Tongue (tissue), 2 donors: Measurements from ENCODE around the gene OTOP3. TPM values are rescaled to one million over a fixed set of nuclear protein-coding genes. Genes with fewer than 3 reads are reported as not detected.
"Not testable (repeated sequence)": the region's sequence is repeated elsewhere in the genome, so short reads cannot be mapped to it uniquely, and the experiment has no call there.

Experiments
- DNase-seq: peaks from one replicate; pipeline ENCODE4 v3.0.0-alpha.2; 2015
- total RNA-seq: library from RNA; depleted of rRNA; stranded (reverse); fragments of >200 nt; gene quantifications from one replicate; pipeline ENCODE4 v1.2.3, GENCODE V29; 2014

The OTOP3 gene, protein sequence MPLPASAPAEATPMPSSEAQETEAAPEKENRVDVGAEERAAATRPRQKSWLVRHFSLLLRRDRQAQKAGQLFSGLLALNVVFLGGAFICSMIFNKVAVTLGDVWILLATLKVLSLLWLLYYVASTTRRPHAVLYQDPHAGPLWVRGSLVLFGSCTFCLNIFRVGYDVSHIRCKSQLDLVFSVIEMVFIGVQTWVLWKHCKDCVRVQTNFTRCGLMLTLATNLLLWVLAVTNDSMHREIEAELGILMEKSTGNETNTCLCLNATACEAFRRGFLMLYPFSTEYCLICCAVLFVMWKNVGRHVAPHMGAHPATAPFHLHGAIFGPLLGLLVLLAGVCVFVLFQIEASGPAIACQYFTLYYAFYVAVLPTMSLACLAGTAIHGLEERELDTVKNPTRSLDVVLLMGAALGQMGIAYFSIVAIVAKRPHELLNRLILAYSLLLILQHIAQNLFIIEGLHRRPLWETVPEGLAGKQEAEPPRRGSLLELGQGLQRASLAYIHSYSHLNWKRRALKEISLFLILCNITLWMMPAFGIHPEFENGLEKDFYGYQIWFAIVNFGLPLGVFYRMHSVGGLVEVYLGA
- total RNA-seq, result 1.4 TPM

DNA sequence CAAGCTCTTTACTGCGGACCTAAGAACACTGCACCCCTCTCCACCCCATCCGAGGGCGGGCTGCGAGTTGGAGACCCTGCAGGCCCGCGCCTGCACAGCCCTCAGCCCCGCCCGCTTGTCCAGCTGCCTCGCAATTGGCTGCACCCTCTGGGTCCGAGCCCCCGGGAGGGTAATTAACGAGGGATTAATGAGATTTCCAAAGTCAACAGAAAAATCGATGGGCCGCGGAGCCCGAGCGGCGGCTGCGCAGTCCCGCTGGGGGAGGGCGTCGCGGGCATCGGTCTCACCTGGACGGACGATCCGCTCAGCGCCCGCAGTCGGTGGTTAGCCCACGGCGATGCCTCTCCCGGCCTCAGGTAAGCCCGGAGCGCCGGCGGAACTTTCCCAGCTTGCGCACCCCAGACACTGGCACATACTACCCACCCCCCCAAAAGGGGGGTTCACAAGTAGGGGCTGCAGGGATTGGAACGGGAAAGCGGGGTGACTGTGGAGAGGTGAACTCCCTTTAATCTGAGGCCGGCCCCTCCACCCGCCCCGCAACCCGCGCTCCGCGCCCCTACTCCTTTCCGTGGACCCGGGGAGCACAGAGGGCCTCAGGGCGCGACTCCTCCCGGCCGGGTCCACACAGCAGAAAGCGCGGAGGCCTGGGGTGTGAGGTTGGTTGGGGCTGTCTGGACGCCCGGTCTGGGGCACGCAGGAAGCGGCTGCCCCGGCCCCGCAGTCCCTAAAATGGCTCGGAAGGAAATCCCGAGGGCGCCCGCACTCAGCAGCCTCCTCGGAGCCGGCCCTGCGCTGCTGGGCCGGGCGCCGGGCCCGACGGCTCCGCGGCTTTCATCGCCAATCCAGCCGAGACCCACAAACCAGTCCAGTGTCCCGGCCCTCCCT lies at the start of gene OTOP3:
Gene OTOP3 (plus strand): TSS at position 314 of the 885 bp plus-strand sequence. CDS start 24 bp downstream, at position 338.
- DNase-seq, result no peak

DNA sequence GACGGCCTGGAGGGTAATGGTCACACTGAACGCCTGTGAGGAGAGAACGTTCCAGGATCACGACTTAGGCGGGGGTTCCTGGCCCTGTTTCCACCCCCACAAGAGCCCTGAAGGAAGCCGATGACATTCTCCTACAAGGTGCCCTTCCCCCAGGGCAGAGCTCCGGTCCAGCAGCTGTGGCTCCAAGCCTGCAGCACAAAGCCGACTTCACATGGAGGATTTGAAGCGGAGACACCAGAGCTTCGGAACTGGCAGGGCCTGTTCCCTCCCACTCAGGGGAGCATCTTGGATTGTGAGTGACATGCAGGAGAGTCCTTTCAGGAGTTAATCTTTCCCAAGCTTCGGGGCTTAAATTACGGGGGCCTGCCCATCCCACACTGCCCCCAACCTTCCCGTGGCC lies 47.2 kb upstream of the OTOP3 start:
- no peak for DNase-seq

- no peak for DNase-seq
These were observed 45.1 kb upstream of the OTOP3 start for GRCh38 chr17:74890554-74890953.

GRCh38 chr17:74892013-74892841 lies 43.5 kb upstream of the OTOP3 start:
- no peak for DNase-seq

DNA sequence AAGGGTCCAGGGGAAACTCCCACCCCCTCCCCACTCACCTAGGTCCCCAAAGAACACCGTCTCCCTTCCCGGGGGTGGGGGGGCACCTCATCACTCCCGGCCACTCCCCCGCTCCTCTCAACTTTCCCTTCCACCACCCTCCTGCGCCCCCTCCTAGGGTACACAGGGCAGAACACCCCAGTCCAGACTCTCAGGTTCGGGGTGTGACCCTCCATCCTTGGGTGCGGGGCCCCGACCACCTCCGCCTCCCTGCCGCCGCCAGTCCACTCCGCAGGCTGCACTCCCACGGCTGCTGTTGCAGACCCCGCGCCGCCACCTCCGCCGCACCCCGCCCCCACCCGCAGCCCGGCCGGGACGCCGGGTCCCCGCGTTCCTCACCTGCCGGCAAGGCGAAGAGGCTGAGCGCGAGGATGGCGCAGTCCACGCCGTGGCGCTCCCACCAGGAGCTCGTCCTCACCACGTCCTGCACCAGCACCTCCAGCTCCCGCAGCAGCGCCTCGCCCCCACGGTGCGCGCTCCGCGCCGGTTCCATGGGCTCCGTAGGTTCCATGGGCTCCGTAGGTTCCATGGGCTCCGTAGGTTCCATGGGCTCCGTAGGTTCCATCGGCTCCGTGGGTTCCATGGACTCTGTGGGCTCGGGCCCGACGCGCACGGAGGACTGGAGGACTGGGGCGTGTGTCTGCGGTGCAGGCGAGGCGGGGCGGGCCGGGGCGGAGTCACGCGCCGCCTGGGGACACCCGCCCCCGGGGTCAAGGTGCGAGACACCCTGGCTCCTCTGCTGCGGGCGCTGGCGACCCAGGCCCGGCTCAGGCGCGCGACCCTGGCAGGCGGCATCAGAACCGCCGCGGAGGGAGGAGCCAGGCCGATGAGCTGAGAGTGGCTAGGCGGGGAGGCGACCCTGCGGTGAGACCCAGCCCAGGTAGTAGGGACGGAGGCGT lies 42.5 kb upstream of the OTOP3 start, which contains the start of gene FADS6:
Gene FADS6 (minus strand): TSS at position 660 of the 938 bp plus-strand sequence. CDS start 38 bp downstream, at position 622.
- no peak for DNase-seq

DNA sequence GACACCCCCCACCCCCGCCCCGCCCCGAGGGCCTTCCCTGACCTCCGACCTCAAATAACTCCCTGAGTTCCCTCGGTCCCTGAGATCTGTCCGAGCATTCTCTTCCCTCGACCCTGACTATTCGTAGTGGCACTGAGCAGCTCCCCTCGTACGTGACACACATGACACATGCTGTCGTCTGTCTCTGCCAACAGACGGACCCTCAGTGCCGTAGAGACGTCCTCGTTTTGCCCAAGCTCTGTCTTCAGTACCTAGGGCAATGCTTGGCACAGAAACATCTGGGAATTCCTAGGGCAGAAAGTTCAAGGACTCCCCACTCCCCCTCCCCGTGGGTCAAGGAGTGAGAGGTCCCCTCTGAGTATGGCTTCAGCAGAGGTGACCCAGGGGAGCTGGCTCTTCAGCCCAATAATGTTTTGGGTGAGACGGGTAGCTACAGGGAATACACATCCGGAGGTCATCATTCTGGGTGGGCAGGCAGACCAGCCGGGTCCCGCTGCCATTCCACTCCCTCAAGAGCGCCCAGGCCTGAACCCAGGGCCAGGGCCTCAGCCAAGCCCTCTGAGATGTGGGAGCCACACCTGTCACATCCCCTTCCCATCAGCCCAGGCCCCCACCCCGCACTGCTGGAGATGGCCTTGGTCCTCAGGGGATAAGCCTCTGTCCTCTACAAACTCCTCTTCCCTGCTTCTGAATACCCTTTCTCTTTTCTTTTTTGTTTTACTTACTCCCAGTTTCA lies 41.6 kb upstream of the OTOP3 start:
- DNase-seq, result no peak

GRCh38 chr17:74898376-74898946 lies 37.2 kb upstream of the OTOP3 start:
- DNase-seq, result peak; percentile 44

DNA sequence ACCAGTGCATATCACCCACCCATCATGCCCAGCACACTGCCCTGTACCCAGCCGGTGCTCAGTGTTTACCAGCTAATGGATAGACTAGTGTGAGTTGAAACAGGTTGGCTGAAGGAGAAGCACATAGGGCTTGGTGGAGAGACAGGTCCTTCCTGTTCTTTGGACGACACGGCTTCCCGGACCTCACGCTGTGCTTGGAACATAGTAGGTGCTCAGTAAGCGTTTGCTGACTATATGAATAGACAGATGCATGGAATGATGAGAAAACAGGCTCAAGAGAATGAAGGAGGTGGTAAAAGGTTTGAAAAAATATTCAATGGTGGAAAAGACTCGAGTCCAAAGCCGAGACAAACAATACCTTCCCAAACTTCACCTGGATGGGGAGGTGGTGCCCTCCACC lies 35.5 kb upstream of the OTOP3 start:
- DNase-seq, result no peak

- no peak for DNase-seq
These were observed 34.2 kb upstream of the OTOP3 start for GRCh38 chr17:74901353-74902135.

GRCh38 chr17:74903034-74903433 lies 32.7 kb upstream of the OTOP3 start:
- DNase-seq, result no peak

DNA sequence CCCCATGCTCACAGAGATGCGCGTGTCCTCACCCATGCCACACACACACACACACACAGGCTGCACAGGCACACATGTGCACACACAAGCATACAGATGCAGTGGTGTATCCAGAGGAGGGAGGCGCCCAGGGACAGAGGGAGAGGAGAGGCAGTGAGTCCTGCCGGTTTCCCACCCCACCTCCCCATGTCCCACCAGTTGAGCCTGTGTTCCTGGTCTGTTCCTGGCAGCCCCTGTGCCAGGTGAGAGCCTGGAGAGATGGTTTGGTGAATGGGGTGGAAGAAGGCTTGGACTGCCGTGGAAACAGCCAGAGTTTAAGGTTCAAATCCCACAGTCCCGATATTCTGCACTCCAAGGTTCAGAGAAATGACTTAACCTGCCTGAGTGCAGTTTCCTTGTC lies 32.0 kb upstream of the OTOP3 start:
- no peak for DNase-seq

DNA sequence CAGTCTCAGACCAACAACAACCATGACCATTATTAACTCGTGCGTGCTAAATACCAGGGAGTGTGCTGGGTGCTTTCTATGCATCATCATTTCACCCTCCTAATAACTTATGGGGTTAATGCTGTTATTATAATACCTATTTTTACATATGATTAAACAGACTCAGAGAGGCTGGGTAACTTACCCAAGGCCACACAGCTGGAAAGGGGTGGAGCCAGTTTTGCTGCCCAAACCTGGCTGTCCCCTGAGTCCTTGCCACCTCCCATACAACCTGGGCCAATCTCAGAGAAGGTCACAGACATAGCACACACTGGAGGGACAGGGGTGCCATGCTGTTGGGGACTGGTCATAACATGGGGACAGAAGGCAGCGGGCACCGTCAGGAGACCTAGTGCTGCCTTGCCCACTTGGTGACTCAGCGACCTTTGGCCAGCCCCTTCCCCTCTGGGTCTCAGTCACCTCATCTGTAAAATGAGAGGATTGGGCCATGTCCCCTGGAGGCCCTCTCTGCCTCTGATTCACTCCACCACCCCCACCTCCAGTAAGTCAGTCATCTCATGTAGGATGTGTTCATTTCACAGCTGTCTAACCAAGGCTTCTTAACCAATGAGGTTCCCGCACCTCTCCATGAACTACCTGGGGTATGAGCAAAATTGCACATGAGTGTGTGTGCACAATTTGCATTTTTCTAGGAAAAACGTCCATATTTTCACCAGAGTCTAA lies 30.9 kb upstream of the OTOP3 start:
- no peak for DNase-seq

- not testable (repeated sequence) for DNase-seq
These were observed 29.4 kb upstream of the OTOP3 start for GRCh38 chr17:74906214-74906793.

- DNase-seq, result no peak
These were observed 28.7 kb upstream of the OTOP3 start for GRCh38 chr17:74907012-74907411.

GRCh38 chr17:74909097-74909496 lies 26.6 kb upstream of the OTOP3 start:
- DNase-seq, result not testable (repeated sequence)

DNA sequence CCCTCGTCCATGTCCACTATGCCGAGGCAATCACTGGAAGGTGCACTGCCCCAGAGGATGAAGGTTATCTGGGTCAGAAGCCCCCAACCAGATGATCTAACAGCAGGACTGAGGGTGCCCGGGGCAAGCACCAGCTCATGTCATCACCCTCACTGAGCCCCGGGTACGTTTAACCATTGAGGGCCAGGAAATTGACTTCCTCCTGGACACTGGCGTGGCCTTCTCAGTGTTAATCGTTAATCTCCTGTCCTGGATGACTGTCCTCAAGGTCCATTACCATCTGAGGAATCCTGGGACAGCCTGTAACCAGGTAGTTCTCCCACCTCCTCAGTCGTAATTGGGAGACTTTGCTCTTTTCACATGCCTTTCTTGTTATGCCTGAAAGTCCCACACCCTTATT lies 24.3 kb upstream of the OTOP3 start:
- not testable (repeated sequence) for DNase-seq

DNA sequence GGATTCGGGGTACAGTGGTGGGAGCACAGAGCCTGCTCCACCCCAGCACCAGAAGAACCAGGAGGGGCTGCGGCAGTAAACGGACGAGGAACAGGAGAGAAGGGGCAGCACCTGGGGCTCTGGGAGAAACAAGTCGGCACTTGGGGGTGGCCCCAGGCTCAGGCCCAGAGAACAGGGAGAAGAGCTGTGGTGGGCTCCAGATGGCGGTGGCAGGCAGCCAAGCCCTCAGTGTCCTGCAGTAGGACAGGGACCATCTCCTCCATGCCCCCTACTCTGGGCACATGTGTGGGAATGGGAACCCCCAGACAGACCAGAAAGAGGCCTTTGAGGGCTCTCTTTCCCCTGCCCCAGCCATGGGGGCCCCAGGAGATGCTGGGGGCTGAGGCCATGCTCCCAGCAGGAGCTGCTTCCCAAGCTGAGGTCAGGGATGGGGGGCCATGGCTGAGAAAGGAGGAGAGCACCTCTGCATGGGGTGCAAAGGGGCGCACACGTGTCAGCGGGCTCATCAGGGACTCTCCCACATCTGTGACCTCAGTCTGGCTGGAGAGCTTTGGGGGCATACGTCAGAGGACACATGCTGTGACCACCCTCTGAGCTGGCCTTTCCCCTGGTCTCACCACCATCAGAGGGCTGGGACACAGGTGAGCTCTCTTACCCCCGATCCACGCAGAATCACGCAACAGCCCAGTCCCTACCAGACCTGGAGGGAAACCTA lies 19.4 kb upstream of the OTOP3 start:
- DNase-seq, result no peak
